Stimulated activated CD4-positive, alpha-beta T cell treated with anti-CD3 and anti-CD28 coated beads, Interleukin-12 subunit alpha, Interleukin-12 subunit beta, amount 100 ng/mL, for 48 hours (primary cell): Measurements from ENCODE around the gene SLC24A2.

Source experiments
- DNase-seq, 3 donors: peaks; one replicate each; pipeline ENCODE4 v3.0.0-alpha.2; 2020; ENCODE audit warnings: low read depth in 2 of 3, low spot score in 1 of 3

Gene SLC24A2

GRCh38 chr9:19759066-19759465 is 29.8 kb downstream of the SLC24A2 start:
- DNase-seq: no peak

DNA sequence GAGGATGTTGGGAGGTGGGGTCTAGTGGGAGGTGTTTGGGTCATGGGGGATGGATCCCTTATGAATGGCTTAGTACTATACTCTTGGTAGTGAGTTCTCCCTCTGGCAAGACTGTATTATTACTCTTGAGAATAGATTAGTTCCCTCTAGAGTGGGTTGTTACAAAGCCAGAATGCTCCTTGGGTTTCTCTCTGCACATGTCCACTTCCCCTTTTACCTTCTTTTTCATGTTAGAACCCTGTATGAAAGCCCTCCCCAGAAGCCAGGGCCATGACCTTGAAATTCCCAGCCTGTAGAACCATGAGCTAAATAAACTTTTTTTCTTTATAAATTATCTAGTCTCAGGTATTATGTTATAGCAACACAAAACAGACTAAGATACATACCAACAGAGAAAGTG is 31.1 kb downstream of the SLC24A2 start:
- DNase-seq: no peak

- DNase-seq: no peak
These were observed 33.9 kb downstream of the SLC24A2 start for GRCh38 chr9:19754921-19755320.

DNA sequence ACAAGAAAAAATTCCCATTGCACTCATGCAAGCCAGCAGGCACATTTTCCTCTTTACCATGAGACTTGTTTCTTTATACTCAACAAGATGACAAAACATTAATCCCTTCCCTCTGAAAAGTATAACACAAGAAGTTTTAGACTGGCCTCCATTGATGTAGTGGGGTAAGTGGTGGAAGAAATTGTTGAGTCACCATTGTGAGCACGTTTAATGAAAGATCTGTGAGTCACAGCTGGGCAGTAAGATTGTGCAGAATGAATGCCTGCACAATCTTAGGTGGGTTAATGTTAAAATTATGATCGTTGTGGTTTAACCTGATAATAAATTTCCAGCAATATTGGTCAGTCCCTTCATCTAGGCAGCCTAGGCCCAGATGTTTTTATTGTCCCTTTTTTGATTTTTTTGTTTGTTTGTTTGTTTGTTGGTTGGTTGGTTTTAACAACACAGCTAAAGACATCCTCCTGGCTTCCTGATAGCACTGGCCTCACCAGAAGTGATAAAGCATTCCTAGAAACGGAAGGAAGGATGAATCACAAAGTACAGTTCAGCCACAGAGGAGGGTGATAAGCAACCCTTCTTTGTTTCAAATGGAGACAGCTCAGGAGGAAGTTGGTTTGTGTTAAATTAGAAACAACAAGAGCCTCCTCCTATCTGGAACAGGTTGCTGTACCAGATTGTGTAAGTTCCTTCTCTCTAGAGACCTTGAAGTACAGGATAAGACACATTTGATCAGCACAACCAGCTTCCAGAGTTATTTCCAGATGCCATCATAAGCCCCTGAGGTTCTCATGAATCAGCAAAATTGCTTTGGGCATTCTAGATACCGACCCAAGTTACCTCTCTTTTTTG is 40.3 kb downstream of the SLC24A2 start:
- no peak for DNase-seq

DNA sequence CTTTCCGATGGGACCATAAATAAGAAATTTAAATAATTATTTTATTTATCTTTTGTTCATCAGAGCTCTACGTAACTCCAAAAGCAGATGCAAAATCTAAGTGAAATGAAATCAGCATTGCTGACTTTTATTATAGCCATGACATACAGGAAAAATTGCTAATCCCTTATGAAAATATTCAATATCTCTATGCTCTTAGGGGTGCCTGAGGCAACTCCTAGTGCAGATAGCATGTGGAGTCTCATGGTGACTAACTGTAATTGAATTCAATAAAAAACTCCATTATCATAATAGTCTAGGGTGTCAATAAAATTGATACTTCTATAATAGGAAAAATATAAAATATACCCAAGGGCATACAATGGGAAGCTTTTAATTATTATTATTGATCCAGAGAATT is 42.6 kb downstream of the SLC24A2 start:
- no peak for DNase-seq

- DNase-seq: no peak
These were observed 47.7 kb downstream of the SLC24A2 start for GRCh38 chr9:19741178-19741577.
